ENCODE results near the gene DNAH6.
"Not testable (repeated sequence)": the region's sequence is repeated elsewhere in the genome, so short reads cannot be mapped to it uniquely, and the experiment has no call there.

DNAH6 gene

DNA sequence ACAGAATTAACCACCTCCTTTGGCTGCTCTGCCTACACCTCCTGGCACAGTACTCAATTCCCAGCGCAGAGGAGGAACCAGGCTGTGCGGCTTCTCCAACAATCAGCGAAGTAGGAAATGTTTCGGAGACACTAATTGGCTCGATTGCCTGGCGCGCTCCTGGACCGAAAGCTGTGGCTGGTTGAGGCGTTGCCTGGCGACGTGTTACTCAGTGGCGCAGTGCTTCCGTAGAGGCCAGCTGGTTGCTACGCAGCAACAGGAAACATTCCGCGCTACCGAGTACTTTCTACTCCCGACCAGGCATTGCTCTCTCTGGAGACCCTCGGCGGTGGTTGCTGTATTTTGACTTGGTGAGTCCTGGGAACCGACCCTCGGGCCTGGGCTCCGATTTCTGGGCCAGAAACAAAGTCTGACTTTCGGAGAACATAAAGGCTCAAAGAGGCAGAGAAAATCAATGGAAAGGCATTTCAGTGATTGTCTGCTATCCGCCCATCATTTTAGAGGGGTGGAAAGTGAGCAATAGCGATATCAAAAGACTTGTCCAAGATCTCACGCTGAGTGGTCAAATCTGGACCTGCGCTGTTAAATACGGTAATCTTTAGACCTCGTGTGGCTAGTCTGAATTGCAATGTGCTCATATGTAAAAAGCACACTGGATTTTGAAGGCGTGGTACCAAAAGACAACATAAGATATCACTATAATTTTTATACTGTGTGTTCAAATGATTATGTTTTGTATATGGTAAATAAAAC is at the start of gene DNAH6:
Gene DNAH6, plus strand, starts transcription at position 265 of the 753 bp plus-strand sequence. CDS start 1,329 bp downstream, outside the sequence.
- peak; percentile 53 to 75 for DNase-seq (ENCODE audit: extremely low read depth in 1 of 2, low read depth in 1 of 2)

DNA sequence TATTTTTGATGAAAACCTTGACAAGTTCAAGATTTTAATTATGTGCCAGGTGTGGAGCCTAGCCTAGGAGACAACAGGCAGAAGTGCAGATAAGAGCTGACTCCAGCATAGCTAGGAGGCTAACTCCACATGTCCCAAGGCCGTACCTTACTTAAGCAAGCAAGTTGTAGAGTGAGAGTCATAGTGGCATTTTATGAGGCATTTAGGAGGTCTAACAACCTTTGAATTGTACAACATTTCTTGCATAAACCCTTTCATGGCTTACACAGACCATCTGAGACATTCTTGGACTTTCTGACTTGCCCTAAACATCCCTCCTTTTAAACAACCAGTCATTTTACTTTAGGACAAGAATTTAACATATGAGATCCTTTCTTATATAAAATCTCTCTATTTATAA is 48.9 kb upstream of the DNAH6 start:
- no peak for DNase-seq (ENCODE audit: extremely low read depth in 1 of 2, low read depth in 1 of 2)

DNA sequence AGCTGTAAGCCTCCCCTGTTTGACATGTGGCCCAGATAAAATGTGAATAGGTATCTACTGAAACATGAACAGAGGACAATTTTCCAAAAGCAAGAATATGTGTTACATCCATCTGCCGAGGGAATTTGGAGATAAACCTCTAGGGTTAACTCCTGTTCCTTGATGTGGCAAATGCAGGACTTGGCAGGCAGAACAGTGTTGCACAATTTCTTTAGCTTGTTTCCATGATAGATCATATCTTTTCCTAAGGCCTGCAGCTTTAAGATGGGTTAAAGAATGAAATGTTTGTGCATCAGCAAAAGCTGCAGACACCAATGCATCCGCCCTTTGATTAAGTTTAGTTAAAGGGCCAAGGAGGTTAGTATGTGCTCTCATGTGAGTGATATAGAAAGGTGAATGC is 43.9 kb upstream of the DNAH6 start:
- not testable (repeated sequence) for DNase-seq (ENCODE audit: extremely low read depth in 1 of 2, low read depth in 1 of 2)

- DNase-seq (ENCODE audit: extremely low read depth in 1 of 2, low read depth in 1 of 2), result no peak
Observed at GRCh38 chr2:84472856-84473565, 43.3 kb upstream of the DNAH6 start.

DNA sequence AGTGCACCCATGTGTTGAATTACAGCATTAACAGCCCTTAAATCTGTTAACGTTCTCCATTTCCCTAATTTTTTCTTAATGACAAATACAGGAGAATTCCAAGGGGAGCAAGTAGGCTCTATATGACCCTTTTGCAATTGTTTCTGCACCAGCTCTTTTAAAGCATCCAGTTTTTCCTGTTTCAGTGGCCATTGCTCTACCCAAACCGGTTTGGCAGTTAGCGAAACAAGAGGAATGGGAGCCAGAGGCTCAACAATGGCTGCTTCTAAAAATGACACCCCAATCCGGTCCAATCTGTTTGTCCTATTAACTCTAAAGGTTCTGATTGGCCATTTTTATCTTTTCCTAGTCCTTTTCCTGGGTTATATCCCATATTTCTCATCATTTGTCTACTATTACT is 42.1 kb upstream of the DNAH6 start:
- DNase-seq (ENCODE audit: extremely low read depth in 1 of 2, low read depth in 1 of 2), result no peak

DNA sequence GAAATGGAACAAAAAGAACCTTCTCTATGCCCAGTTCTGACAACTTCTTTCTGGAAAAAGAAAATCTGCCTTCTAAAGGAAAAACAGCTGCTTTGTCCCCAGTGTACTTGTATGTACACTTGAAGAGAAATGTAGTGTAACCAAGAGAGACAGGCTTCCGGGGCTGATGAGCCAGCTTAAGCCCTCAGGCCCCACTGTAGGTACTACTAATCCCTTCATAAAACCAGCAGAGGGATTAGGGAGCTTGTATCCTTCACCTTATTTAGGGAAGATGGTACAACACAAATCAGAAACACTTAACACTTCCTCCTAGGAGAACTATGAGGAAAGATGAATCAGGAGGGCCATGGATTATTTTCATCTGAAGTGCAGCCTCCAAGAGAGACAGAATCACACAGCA is 38.4 kb upstream of the DNAH6 start:
- DNase-seq (ENCODE audit: extremely low read depth in 1 of 2, low read depth in 1 of 2), result no peak

GRCh38 chr2:84478867-84479266 is 37.4 kb upstream of the DNAH6 start:
- no peak for DNase-seq (ENCODE audit: extremely low read depth in 1 of 2, low read depth in 1 of 2)

DNA sequence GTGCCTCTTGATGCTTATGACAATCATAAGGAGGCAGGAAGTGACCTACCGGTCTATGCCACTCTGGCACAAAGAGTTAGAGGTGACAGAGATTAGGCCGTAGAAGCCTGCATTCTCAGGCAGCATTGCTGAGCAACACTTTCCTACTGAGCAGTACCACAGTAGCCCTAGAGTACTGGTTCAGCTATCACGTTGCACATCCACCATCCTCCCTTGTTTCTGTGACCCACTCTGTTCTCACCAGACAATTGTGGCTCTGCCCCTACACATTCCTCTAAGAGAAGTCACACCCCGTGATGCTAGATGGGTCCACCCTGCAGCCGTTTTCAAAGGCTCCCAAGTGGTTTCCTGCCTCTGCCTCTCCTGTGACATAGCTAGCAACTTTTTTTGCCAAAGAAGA is 34.6 kb upstream of the DNAH6 start:
- DNase-seq (ENCODE audit: extremely low read depth in 1 of 2, low read depth in 1 of 2), result no peak

- DNase-seq (ENCODE audit: extremely low read depth in 1 of 2, low read depth in 1 of 2), result no peak
Observed at GRCh38 chr2:84482603-84483002, 33.7 kb upstream of the DNAH6 start.

GRCh38 chr2:84483320-84483719 is 33.0 kb upstream of the DNAH6 start:
- DNase-seq (ENCODE audit: extremely low read depth in 1 of 2, low read depth in 1 of 2), result no peak

DNA sequence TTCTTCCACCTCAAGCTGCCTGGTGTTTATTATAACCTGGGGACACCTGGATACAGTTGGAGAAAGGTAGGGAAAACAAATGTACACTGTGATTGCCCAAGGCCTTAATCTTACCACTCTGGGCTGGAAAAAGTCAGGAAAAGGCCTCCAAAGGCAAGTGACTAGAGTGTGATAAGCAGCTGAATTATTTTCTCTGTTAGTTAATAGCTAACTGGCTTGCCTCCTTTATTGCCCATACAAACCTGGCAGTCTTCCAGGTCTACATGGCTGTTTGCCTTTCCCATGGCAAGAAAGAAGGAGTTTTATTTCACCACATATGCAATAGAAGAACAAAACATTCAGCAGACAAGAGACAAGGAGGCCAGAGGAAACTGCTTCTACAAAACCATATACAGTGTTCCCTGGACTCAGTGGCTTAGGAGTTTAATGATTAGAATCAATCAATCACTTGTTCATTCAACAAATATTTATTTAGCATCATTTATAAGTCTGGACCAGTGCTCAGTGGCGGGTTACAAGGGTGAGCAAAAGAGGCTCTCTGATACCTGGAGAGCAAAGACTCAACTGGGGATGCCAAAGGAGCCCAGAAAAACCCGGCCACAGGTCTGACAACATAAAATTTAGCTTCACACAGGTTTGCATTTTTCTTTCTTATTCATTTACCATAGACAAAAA is 29.7 kb upstream of the DNAH6 start:
- no peak for DNase-seq (ENCODE audit: extremely low read depth in 1 of 2, low read depth in 1 of 2)

DNA sequence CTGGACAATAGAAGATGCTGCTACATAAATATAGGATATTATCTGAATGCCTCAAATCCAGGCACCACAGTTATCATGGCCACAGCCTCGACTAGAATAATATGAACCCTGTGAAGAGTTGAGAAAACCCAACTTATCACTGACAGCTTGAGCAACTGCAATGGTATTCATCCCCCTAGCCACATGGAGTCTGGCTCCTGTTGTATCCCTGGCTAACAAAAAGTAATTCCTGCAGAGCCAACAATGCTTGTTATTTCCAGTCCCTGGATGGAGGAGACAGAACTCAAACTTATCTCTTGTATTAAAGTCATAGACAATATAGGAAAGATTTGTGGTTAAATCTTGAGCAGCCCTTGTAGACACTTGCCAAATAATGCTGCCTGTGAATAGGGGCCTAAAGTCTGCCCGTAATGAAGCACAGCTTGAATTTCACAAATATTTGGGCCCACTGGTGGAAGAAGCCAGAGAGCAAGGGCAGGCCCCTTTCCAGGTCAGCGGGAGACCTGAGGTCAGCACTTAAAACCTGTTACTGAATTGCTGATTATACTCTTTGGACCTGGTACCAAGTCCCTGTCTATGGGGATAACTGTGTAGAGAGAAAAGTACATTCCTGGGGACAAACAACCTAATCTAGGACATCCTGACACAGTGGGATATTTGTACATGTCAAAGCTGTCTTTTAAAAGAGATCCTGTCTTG is 28.9 kb upstream of the DNAH6 start:
- no peak for DNase-seq (ENCODE audit: extremely low read depth in 1 of 2, low read depth in 1 of 2)

GRCh38 chr2:84491256-84491655 is 25.0 kb upstream of the DNAH6 start:
- no peak for DNase-seq (ENCODE audit: extremely low read depth in 1 of 2, low read depth in 1 of 2)

GRCh38 chr2:84491741-84492140 is 24.6 kb upstream of the DNAH6 start:
- no peak for DNase-seq (ENCODE audit: extremely low read depth in 1 of 2, low read depth in 1 of 2)

DNA sequence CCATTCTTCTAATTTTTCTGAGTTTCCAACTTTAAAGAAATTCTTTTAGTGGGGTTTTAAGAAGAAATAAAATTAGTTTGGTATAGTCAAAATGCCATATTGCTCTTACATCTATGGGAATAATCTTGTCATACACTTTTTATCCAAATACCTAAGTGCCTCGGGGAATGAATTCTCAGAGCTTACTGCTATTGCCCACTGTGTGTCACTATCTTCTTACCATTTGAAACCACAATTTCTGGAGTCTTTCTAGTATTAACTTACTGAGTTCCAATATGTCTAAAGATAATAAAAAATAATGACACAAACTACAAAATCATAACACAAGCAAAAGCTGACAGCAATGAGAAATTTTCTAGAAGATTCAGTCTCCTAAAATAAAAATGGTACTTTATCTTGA is 23.7 kb upstream of the DNAH6 start:
- no peak for DNase-seq (ENCODE audit: extremely low read depth in 1 of 2, low read depth in 1 of 2)

DNA sequence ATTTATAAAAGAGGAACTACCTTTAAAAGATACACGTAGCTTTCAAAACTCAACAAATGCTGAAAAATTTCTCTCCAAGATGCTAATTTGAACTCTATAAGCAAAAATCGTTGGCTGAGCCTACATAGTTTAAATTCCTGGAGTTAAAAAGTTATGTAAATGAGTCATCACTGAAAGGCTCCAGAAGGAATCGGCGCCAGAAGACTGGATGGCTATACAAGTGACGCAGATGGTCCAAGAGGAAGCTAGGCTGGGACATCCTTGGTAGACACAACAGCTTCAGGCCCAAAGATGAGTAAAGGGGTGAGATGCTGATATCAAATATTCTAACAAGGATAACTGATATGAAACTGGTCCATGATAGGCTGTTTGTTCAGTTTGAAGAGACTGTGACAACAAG is 22.8 kb upstream of the DNAH6 start:
- DNase-seq (ENCODE audit: extremely low read depth in 1 of 2, low read depth in 1 of 2), result no peak

DNA sequence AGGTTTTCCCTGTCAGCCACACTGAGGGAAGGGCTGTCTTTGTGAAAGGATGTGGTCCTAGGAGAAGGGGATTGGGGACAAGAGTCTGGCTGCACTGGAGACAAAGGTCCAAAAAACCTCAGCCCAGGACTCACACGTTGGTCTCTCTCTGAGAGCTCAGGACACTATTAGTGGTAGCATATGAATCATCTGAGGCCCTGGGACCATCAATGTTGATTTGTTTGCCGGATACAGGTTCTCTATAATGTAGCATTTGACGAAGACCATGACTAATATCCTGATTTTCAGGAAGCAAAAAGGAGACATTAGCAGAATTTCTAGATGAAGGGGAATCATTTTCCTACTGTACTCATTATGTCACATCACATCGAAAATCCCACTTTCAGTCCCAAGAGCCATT is 22.2 kb upstream of the DNAH6 start:
- no peak for DNase-seq (ENCODE audit: extremely low read depth in 1 of 2, low read depth in 1 of 2)

GRCh38 chr2:84495539-84496146 is 20.7 kb upstream of the DNAH6 start:
- DNase-seq (ENCODE audit: extremely low read depth in 1 of 2, low read depth in 1 of 2), result no peak

GRCh38 chr2:84496386-84496785 is 19.9 kb upstream of the DNAH6 start:
- no peak for DNase-seq (ENCODE audit: extremely low read depth in 1 of 2, low read depth in 1 of 2)

- DNase-seq (ENCODE audit: extremely low read depth in 1 of 2, low read depth in 1 of 2), result no peak
Observed at GRCh38 chr2:84497285-84497684, 19.0 kb upstream of the DNAH6 start.

Measured in stimulated activated CD8-positive, alpha-beta memory T cell treated with anti-CD3 and anti-CD28 coated beads, Interleukin-7, amount 100 ng/mL, for 48 hours (primary cell).